HEK293T (cell line): ENCODE results near the gene PIK3CD.

Source experiments
- CTCF ChIA-PET: fragments of 350-600 bp; formaldehyde crosslinking; extraction: SDS; loops from one replicate; lab custom pipeline; 2021; ENCODE audit warnings: antibody characterized with exemption, inconsistent platforms; lab: Yijun Ruan, JAX
- POLR2A ChIA-PET: fragments of 350-600 bp; formaldehyde crosslinking; extraction: SDS; loops from one replicate; lab custom pipeline; 2020; ENCODE audit warnings: antibody characterized with exemption, inconsistent platforms; lab: Yijun Ruan, JAX
- DNase-seq: peaks from one replicate; pipeline ENCODE4 v3.0.0; 2012; ENCODE audit warnings: mixed read lengths; ENCODE audit errors: extremely low spot score
- ARNT ChIP-seq: fragments of 450-650 bp; IDR thresholded peaks from 2 replicates; pipeline ENCODE4 v1.6.1; 2017; ENCODE audit warnings: mild to moderate bottlenecking
- BHLHE40 ChIP-seq: fragments of 450-650 bp; IDR thresholded peaks from 2 replicates; pipeline ENCODE4 v1.6.1; 2016; ENCODE audit warnings: mild to moderate bottlenecking, moderate library complexity, borderline replicate concordance
- CTBP1 ChIP-seq: fragments of 450-650 bp; IDR thresholded peaks from 2 replicates; pipeline ENCODE4 v1.6.1; 2016; ENCODE audit warnings: borderline replicate concordance
- ELF4 ChIP-seq: fragments of 450-650 bp; IDR thresholded peaks from 2 replicates; pipeline ENCODE4 v1.6.1; 2017; ENCODE audit warnings: antibody characterized with exemption
- FOXA1 ChIP-seq: fragments of 450-650 bp; IDR thresholded peaks from 2 replicates; pipeline ENCODE4 v1.6.1; 2016; ENCODE audit warnings: mild to moderate bottlenecking
- FOXK2 ChIP-seq: fragments of 450-650 bp; IDR thresholded peaks from 2 replicates; pipeline ENCODE4 v1.6.1; 2016; ENCODE audit warnings: mild to moderate bottlenecking
- FOXM1 ChIP-seq: fragments of 450-650 bp; IDR thresholded peaks from 2 replicates; pipeline ENCODE4 v1.6.1; 2017; ENCODE audit warnings: mild to moderate bottlenecking, borderline replicate concordance
- HDGF ChIP-seq: fragments of 450-650 bp; IDR thresholded peaks from 2 replicates; pipeline ENCODE4 v1.6.1; 2017; ENCODE audit warnings: antibody characterized with exemption, borderline replicate concordance
- L3MBTL2 ChIP-seq: fragments of 450-650 bp; conservative IDR thresholded peaks from 2 replicates; pipeline ENCODE4 v1.6.1; 2016; ENCODE audit warnings: mild to moderate bottlenecking
- LEF1 ChIP-seq: fragments of 450-650 bp; IDR thresholded peaks from 2 replicates; pipeline ENCODE4 v1.6.1; 2017; ENCODE audit warnings: mild to moderate bottlenecking, borderline replicate concordance
- NFRKB ChIP-seq: fragments of 450-650 bp; IDR thresholded peaks from 2 replicates; pipeline ENCODE4 v1.6.1; 2016; ENCODE audit warnings: mild to moderate bottlenecking, moderate library complexity
- SP1 ChIP-seq: fragments of 450-650 bp; IDR thresholded peaks from 2 replicates; pipeline ENCODE4 v1.6.1; 2017
- SUZ12 ChIP-seq: fragments of 450-650 bp; IDR thresholded peaks from 2 replicates; pipeline ENCODE4 v1.6.1; 2016; ENCODE audit warnings: mild to moderate bottlenecking
- TARDBP ChIP-seq: fragments of 450-650 bp; IDR thresholded peaks from 2 replicates; pipeline ENCODE4 v1.6.1; 2016
- ZNF384 ChIP-seq: fragments of 450-650 bp; IDR thresholded peaks from 2 replicates; pipeline ENCODE4 v1.6.1; 2016
- TF ChIP-seq, protein P1 (sequence below): fragments of 450-650 bp; IDR thresholded peaks from 2 replicates; pipeline ENCODE4 v1.6.1; 2016

The PIK3CD gene

GRCh38 chr1:9689971-9690381 lies 38.4 kb downstream of the PIK3CD start:
- TF ChIP-seq BHLHE40 = no peak
- TF ChIP-seq SP1 = no peak
- TF ChIP-seq L3MBTL2 = peak; percentile 59; the same call in 1 of the 2 replicates
- no peak for TF ChIP-seq HDGF
- TF ChIP-seq ELF4 = no peak
- CTCF ChIA-PET = interaction anchor here (0.5 to 0.6 kb wide), 2 partner anchors 23 to 259 kb away, joined by 3 to 4 read pairs; no protein-coding TSS in a partner anchor

GRCh38 chr1:9690440-9691107 lies 39.0 kb downstream of the PIK3CD start:
- ChIA-PET CTCF (interaction anchor here (0.5 to 1.1 kb wide), 3 partner anchors 9 to 260 kb away, joined by 3 to 4 read pairs (median 4); no protein-coding TSS in a partner anchor), POLR2A (no interaction called here)
- no peak for DNase-seq
- TF ChIP-seq L3MBTL2 (no peak), FOXM1 (no peak), ARNT (no peak), TARDBP (no peak)
- TF ChIP-seq, protein P1, sequence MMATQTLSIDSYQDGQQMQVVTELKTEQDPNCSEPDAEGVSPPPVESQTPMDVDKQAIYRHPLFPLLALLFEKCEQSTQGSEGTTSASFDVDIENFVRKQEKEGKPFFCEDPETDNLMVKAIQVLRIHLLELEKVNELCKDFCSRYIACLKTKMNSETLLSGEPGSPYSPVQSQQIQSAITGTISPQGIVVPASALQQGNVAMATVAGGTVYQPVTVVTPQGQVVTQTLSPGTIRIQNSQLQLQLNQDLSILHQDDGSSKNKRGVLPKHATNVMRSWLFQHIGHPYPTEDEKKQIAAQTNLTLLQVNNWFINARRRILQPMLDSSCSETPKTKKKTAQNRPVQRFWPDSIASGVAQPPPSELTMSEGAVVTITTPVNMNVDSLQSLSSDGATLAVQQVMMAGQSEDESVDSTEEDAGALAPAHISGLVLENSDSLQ = no peak

More at GRCh38 chr1:9689971-9690381, 38.4 kb downstream of the PIK3CD start:
- POLR2A ChIA-PET = no interaction called here
- peak; percentile 26 for DNase-seq

GRCh38 chr1:9691108-9691445 lies 39.5 kb downstream of the PIK3CD start:
- CTCF ChIA-PET = interaction anchor here (1.1 kb wide), 1 partner anchor 10 kb away, joined by 4 read pairs; no protein-coding TSS in a partner anchor
- TF ChIP-seq ELF4 (no peak), CTBP1 (no peak), HDGF (no peak), TARDBP (no peak), SUZ12 (no peak), NFRKB (no peak), ARNT (no peak), ZNF384 (no peak), L3MBTL2 (no peak), FOXM1 (no peak), LEF1 (no peak), FOXA1 (no peak), BHLHE40 (no peak), SP1 (no peak), FOXK2 (no peak)
- TF ChIP-seq, protein P1 = no peak
- DNase-seq = no peak
- POLR2A ChIA-PET = interaction anchor here (1.4 kb wide), 1 partner anchor 18 kb away, joined by 3 read pairs; no protein-coding TSS in a partner anchor

- ChIA-PET POLR2A (interaction anchor here (1.4 kb wide), 1 partner anchor 18 kb away, joined by 3 read pairs; no protein-coding TSS in a partner anchor), CTCF (interaction anchor here (1.1 kb wide), 1 partner anchor 10 kb away, joined by 4 read pairs; no protein-coding TSS in a partner anchor)
These were observed 40.2 kb downstream of the PIK3CD start for GRCh38 chr1:9691691-9692090.

DNA sequence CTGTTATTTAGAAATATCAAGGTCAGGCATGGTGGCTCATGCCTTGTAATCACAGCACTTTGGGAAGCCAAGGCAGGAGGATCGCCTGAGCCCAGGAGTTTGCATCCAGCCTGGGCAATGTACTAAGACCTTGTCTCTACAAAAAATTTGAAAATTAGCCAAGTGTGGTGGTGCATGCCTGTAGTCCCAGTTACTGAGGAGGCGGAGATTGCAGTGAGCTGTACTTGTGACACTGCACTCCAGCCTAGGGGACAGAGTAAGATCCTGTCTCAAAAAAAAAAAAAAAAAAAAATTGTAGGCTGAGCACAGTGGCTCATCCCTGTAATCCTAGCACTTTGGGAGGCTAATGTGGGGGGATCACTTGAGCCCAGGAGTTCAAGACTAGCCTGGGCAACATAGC lies 45.3 kb downstream of the PIK3CD start:
- no peak for DNase-seq
- POLR2A ChIA-PET = no interaction called here
- TF ChIP-seq ELF4 = no peak
- TF ChIP-seq TARDBP = no peak
- no peak for TF ChIP-seq ZNF384
- no peak for TF ChIP-seq SP1
- TF ChIP-seq FOXM1 = no peak
- TF ChIP-seq CTBP1 = no peak
- no peak for TF ChIP-seq L3MBTL2
- TF ChIP-seq BHLHE40 = no peak
- TF ChIP-seq FOXK2 = no peak
- no peak for TF ChIP-seq HDGF
- TF ChIP-seq FOXA1 = no peak
- TF ChIP-seq SUZ12 = no peak
- CTCF ChIA-PET = interaction anchor here (1.1 kb wide), 1 partner anchor 22 kb away, joined by 4 read pairs; no protein-coding TSS in a partner anchor

More at GRCh38 chr1:9691691-9692090, 40.2 kb downstream of the PIK3CD start:
- DNase-seq = no peak
- TF ChIP-seq FOXM1 (no peak), L3MBTL2 (no peak), HDGF (no peak), LEF1 (no peak), ZNF384 (no peak), CTBP1 (no peak)

DNA sequence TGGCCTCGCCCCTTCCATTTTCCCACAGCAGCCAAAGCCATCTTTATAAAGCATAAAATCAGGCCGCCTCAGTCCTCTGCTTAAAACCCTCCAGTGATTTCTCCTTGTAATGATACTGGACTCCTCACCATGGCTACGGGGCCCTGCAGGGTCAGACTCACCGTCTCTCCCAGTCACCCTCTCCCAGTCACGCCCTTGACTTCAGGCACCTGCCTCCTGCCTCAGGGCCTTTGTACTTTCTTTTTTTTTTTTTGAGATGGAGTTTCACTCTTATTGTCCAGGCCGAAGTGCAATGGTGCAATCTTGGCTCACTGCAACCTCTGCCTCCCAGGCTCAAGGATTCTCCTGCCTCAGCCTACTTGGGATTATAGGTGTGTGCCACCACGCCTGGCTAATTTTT lies 47.8 kb downstream of the PIK3CD start:
- no peak for TF ChIP-seq L3MBTL2
- TF ChIP-seq FOXA1 = no peak
- no peak for TF ChIP-seq ELF4
- TF ChIP-seq NFRKB = no peak
- TF ChIP-seq SUZ12 = no peak
- TF ChIP-seq CTBP1 = no peak
- TF ChIP-seq LEF1 = no peak
- TF ChIP-seq SP1 = no peak
- no peak for TF ChIP-seq FOXK2
- no peak for TF ChIP-seq ZNF384
- no peak for TF ChIP-seq TARDBP
- TF ChIP-seq BHLHE40 = no peak
- no peak for TF ChIP-seq FOXM1
- no peak for TF ChIP-seq HDGF
- TF ChIP-seq ARNT = no peak
- TF ChIP-seq, protein P1 = no peak
- CTCF ChIA-PET = no interaction called here
- POLR2A ChIA-PET = no interaction called here
- no peak for DNase-seq
